ENCODE data around the gene UNC45A.

GRCh38 chr15:90895571-90896117 lies 39.4 kb upstream of the UNC45A start:
- no peak for TF ChIP-seq POLR2AphosphoS5 (IDR thresholded peaks at IDR 0.05)
- no peak for TF ChIP-seq CTCF (IDR thresholded peaks at IDR 0.05)
- no peak for TF ChIP-seq POLR2A (IDR thresholded peaks at IDR 0.05)
